ENCODE data around the gene ASPA. TPM values are rescaled to one million over a fixed set of nuclear protein-coding genes. Genes with fewer than 3 reads are reported as not detected.
A peak's percentile ranks its signal among the peaks of the same experiment; 100 is the strongest.

ASPA gene
- total RNA-seq, 2 experiments from 2014 or later = not detected

GRCh38 chr17:3438368-3438767 lies 37.4 kb upstream of the ASPA start:
- H3K4me3 ChIP-seq (ENCODE audit: low read depth, low read length, poor library complexity, severe bottlenecking) = no peak overlapping the region
- TF ChIP-seq EZH2phosphoT487 (IDR thresholded peaks at IDR 0.05; ENCODE audit: borderline replicate concordance, low read depth, low read length) (no peak), CTCF (conservative IDR thresholded peaks at IDR 0.05; ENCODE audit: low read length) (no peak)
- H3K27ac ChIP-seq (ENCODE audit: low read depth, low read length, poor library complexity, severe bottlenecking) = no peak overlapping the region
- H3K9me2 ChIP-seq (ENCODE audit: insufficient read depth, low read length) = no peaks in the 10 kb centered on the region
- H4K20me1 ChIP-seq (ENCODE audit: insufficient read depth, low read length) = no peaks in the 10 kb centered on the region
- no peaks in the 10 kb centered on the region for H3K36me3 ChIP-seq (ENCODE audit: insufficient read depth, low read length)
- no peaks in the 10 kb centered on the region for H3K79me2 ChIP-seq (ENCODE audit: insufficient read depth, low read depth, low read length)
- POLR2A ChIA-PET = no interaction called here
- H3K4me1 ChIP-seq (ENCODE audit: insufficient read depth, low read length, poor library complexity, severe bottlenecking) = no peaks in the 10 kb centered on the region
- no TSS peak for BruUV-seq (replicated peaks)
- CTCF ChIA-PET (ENCODE audit: unreplicated experiment) = no interaction called here
- intact Hi-C loops (cut with micrococcal nuclease; ENCODE audit: unreplicated experiment) = no loop called here
- H2AFZ ChIP-seq (ENCODE audit: low read length) = no peak overlapping the region
- H3K4me2 ChIP-seq (ENCODE audit: low read length) = no peak overlapping the region
- no peak for DNase-seq (ENCODE audit: low spot score)
- H3K9me3 ChIP-seq (ENCODE audit: low read length) = no peaks in the 10 kb centered on the region

GRCh38 chr17:3440451-3440850 lies 35.3 kb upstream of the ASPA start:
- TF ChIP-seq CTCF (conservative IDR thresholded peaks at IDR 0.05; ENCODE audit: low read length) (no peak), EZH2phosphoT487 (IDR thresholded peaks at IDR 0.05; ENCODE audit: borderline replicate concordance, low read depth, low read length) (no peak)
- intact Hi-C loops (cut with micrococcal nuclease; ENCODE audit: unreplicated experiment) = no loop called here
- no peak for DNase-seq (ENCODE audit: low spot score)
- Histone ChIP-seq H3K4me1 (ENCODE audit: insufficient read depth, low read length, poor library complexity, severe bottlenecking) (no peaks in the 10 kb centered on the region), H3K36me3 (ENCODE audit: insufficient read depth, low read length) (no peaks in the 10 kb centered on the region), H3K4me2 (ENCODE audit: low read length) (no peak overlapping the region), H3K79me2 (ENCODE audit: insufficient read depth, low read depth, low read length) (no peaks in the 10 kb centered on the region), H3K9me2 (ENCODE audit: insufficient read depth, low read length) (no peaks in the 10 kb centered on the region), H2AFZ (ENCODE audit: low read length) (no peak overlapping the region), H4K20me1 (ENCODE audit: insufficient read depth, low read length) (no peaks in the 10 kb centered on the region), H3K4me3 (ENCODE audit: low read depth, low read length, poor library complexity, severe bottlenecking) (no peak overlapping the region), H3K27ac (ENCODE audit: low read depth, low read length, poor library complexity, severe bottlenecking) (no peak overlapping the region), H3K9me3 (ENCODE audit: low read length) (no peaks in the 10 kb centered on the region)
- CTCF ChIA-PET (ENCODE audit: unreplicated experiment) = no interaction called here
- POLR2A ChIA-PET = interaction anchor here (0.8 kb wide), 1 partner anchor 37 kb away, joined by 3 read pairs; no protein-coding TSS in a partner anchor
- no TSS peak for BruUV-seq (replicated peaks)

GRCh38 chr17:3447625-3448024 lies 28.2 kb upstream of the ASPA start:
- intact Hi-C loops (cut with micrococcal nuclease; ENCODE audit: unreplicated experiment) = loop anchor here (5.0 kb wide), 1 partner anchor 400 kb away; no protein-coding TSS in a partner anchor
- Histone ChIP-seq H3K27ac (ENCODE audit: low read depth, low read length, poor library complexity, severe bottlenecking) (no peak overlapping the region), H3K79me2 (ENCODE audit: insufficient read depth, low read depth, low read length) (no peaks in the 10 kb centered on the region), H2AFZ (ENCODE audit: low read length) (no peak overlapping the region), H4K20me1 (ENCODE audit: insufficient read depth, low read length) (no peaks in the 10 kb centered on the region), H3K9me2 (ENCODE audit: insufficient read depth, low read length) (no peaks in the 10 kb centered on the region), H3K4me1 (ENCODE audit: insufficient read depth, low read length, poor library complexity, severe bottlenecking) (no peaks in the 10 kb centered on the region), H3K9me3 (ENCODE audit: low read length) (no peaks in the 10 kb centered on the region), H3K4me3 (ENCODE audit: low read depth, low read length, poor library complexity, severe bottlenecking) (no peak overlapping the region), H3K4me2 (ENCODE audit: low read length) (no peak overlapping the region), H3K36me3 (ENCODE audit: insufficient read depth, low read length) (no peaks in the 10 kb centered on the region)
- POLR2A ChIA-PET = no interaction called here
- peak; percentile 25 for DNase-seq (ENCODE audit: low spot score)
- CTCF ChIA-PET (ENCODE audit: unreplicated experiment) = no interaction called here
- no TSS peak for BruUV-seq (replicated peaks)
- TF ChIP-seq EZH2phosphoT487 (IDR thresholded peaks at IDR 0.05; ENCODE audit: borderline replicate concordance, low read depth, low read length) (no peak), CTCF (conservative IDR thresholded peaks at IDR 0.05; ENCODE audit: low read length) (peak; percentile 72)
